GM12878 (cell line): Measurements from ENCODE around the gene FIBCD1. TPM values are rescaled to one million over a fixed set of nuclear protein-coding genes. Genes with fewer than 3 reads are reported as not detected.

ENCODE experiments used
- ATAC-seq: fragments of 200-7000 bp; cut with Tn5 transposase; 3 replicates; pipeline ENCODE4 v1.9.1; 2020; ENCODE audit warnings: mild to moderate bottlenecking, moderate library complexity
- BruUV-seq: library from RNA; stranded (reverse); fragments of 400-500 nt; replicated peaks from 2 replicates; lab custom pipeline; 2021; lab: Mats Ljungman, UMichigan
- CTCF ChIA-PET: fragments of 300-600 bp; sonication (Branson Sonifier 250); formaldehyde crosslinking; extraction: SDS; loops from one replicate; lab custom pipeline; 2021; ENCODE audit warnings: inconsistent platforms; lab: Yijun Ruan, JAX
- POLR2A ChIA-PET: fragments of 350-600 bp; formaldehyde crosslinking; extraction: SDS; loops from one replicate; lab custom pipeline; 2021; ENCODE audit warnings: inconsistent platforms; lab: Charles Lee
- RAD21 ChIA-PET: fragments of 300-600 bp; sonication (Branson Sonifier 250); formaldehyde crosslinking; loops from one replicate; lab custom pipeline; 2023; ENCODE audit warnings: antibody characterized with exemption; ENCODE audit not compliant: unreplicated experiment; lab: Charles Lee
- SMC1A ChIA-PET: fragments of 300-600 bp; sonication (Branson Sonifier 250); formaldehyde crosslinking; loops from one replicate; lab custom pipeline; 2023; ENCODE audit not compliant: unreplicated experiment, uncharacterized antibody; lab: Charles Lee
- DNase-seq: peaks from one replicate; pipeline ENCODE4 v3.0.0-alpha.2; 2011; ENCODE audit warnings: low read depth, low spot score
- FAIRE-seq: peaks from 3 replicates; lab custom pipeline; 2011; peaks lifted over from hg19 to GRCh38; lab: Jason Lieb, UNC
- H2AFZ ChIP-seq: 2 replicates; pipeline ENCODE4 v1.6.0; 2011; ENCODE audit warnings: low read depth, low read length, control low read depth; ENCODE audit not compliant: control insufficient read depth
- H3K27ac ChIP-seq: 2 replicates; pipeline ENCODE4 v1.5.1; 2011; ENCODE audit warnings: control low read depth; ENCODE audit not compliant: control insufficient read depth, insufficient read depth
- H3K27me3 ChIP-seq, 2 experiments: replicated peaks in 1 of 2; 2 replicates each; pipeline versions ENCODE4 v1.6.0 to v1.6.1; 2011; ENCODE audit warnings: low read length in 1 of 2; ENCODE audit not compliant: control insufficient read depth in 2 of 2, insufficient read depth in 2 of 2
- H3K36me3 ChIP-seq, 2 experiments: 2 replicates each; pipeline ENCODE4 v1.5.1; 2011; ENCODE audit warnings: low read length in 1 of 2; ENCODE audit not compliant: control insufficient read depth in 2 of 2, insufficient read depth in 2 of 2
- H3K4me1 ChIP-seq: 2 replicates; pipeline ENCODE4 v1.6.1; 2011; ENCODE audit warnings: mild to moderate bottlenecking, low read length, moderate library complexity, mixed read lengths; ENCODE audit not compliant: control insufficient read depth, insufficient read depth
- H3K4me2 ChIP-seq: 2 replicates; pipeline ENCODE4 v1.6.0; 2011; ENCODE audit warnings: control low read depth; ENCODE audit not compliant: control insufficient read depth, insufficient read depth
- H3K4me3 ChIP-seq: fragments of 200-600 bp; sonication (generic); 2 replicates; pipeline ENCODE4 v1.5.1; 2016
- H3K79me2 ChIP-seq: 2 replicates; pipeline ENCODE4 v1.6.0; 2011; ENCODE audit warnings: low read length; ENCODE audit not compliant: control insufficient read depth, insufficient read depth
- H3K9ac ChIP-seq: 2 replicates; pipeline ENCODE4 v1.8.0; 2011; ENCODE audit warnings: low read length, control low read depth, mixed read lengths; ENCODE audit not compliant: control insufficient read depth, insufficient read depth
- H3K9me3 ChIP-seq: replicated peaks from 3 replicates; pipeline ENCODE4 v1.5.1; 2011; ENCODE audit warnings: mild to moderate bottlenecking, low read length; ENCODE audit not compliant: control insufficient read depth, insufficient read depth
- H4K20me1 ChIP-seq: 2 replicates; pipeline ENCODE4 v1.6.0; 2011; ENCODE audit not compliant: control insufficient read depth, insufficient read depth
- EED ChIP-seq: sonication (generic); IDR thresholded peaks from 2 replicates; pipeline ENCODE4 v1.6.1; 2016; ENCODE audit warnings: antibody characterized with exemption, low read depth
- ESRRA ChIP-seq: IDR thresholded peaks from 2 replicates; pipeline ENCODE4 v1.6.1; 2012; ENCODE audit warnings: mild to moderate bottlenecking, low read length, improper control_type of control experiment
- NFXL1 ChIP-seq: fragments of 450-650 bp; IDR thresholded peaks from 2 replicates; pipeline ENCODE4 v1.6.1; 2017; ENCODE audit warnings: antibody characterized with exemption, mild to moderate bottlenecking, borderline replicate concordance
- SUPT20H ChIP-seq: IDR thresholded peaks from 2 replicates; pipeline ENCODE4 v1.6.1; 2011; ENCODE audit warnings: low read depth, mild to moderate bottlenecking, low read length, moderate library complexity, borderline replicate concordance; ENCODE audit not compliant: control insufficient read depth
- TARDBP ChIP-seq: IDR thresholded peaks from 2 replicates; pipeline ENCODE4 v1.6.1; 2016; ENCODE audit warnings: borderline replicate concordance
- ZNF24 ChIP-seq: fragments of 450-650 bp; IDR thresholded peaks from 2 replicates; pipeline ENCODE4 v1.6.1; 2017; ENCODE audit warnings: antibody characterized with exemption, mild to moderate bottlenecking
- WGBS: methylation state at CpG from one replicate; pipeline ENCODE4 v1.1.6; 2016; ENCODE audit warnings: low lambda C conversion rate; ENCODE audit not compliant: insufficient replicate concordance, insufficient coverage; ENCODE audit errors: missing lambda C conversion rate; 5-methylcytosine and 5-hydroxymethylcytosine counted together
- in situ Hi-C: fragments of 300-500 bp; cut with MboI; formaldehyde crosslinking; loops from 9 replicates; pipeline ENCODE4 v1.14.3; 2018; ENCODE audit warnings: mixed read lengths
- intact Hi-C: fragments of 100-400 bp; cut with micrococcal nuclease; formaldehyde crosslinking; loops from one replicate; pipeline ENCODE4 v1.14.2; 2022; ENCODE audit not compliant: unreplicated experiment
- polyA plus RNA-seq, 11 experiments: library from polyadenylated mRNA; depleted of rRNA in 4 of 11; unstranded in 6 of 11; stranded (reverse) in 5 of 11; fragments of >200 nt; fragmentation: Nextera tagmentation in 4 of 11; fragmentation: Illumina TruSeq in 1 of 11; extraction: Ambion mirVana in 4 of 11; extraction: Trizol in 1 of 11; gene quantifications; 1 replicate in 1 of 11; 2 replicates in 10 of 11; pipeline versions ENCODE4 v1.2.1 to v1.2.3, GENCODE V29; 2011 to 2016; ENCODE audit warnings: inconsistent platforms in 2 of 11, missing spikeins in 2 of 11, low read depth in 1 of 11
- total RNA-seq, 4 experiments: library from RNA; depleted of rRNA in 3 of 4; stranded (reverse); fragments of >200 nt in 3 of 4; fragmentation: Illumina TruSeq in 1 of 4; extraction: Trizol in 1 of 4; gene quantifications; 2 replicates each; pipeline versions ENCODE4 v1.2.1 to v1.2.3, GENCODE V29; 2013 to 2021

The FIBCD1 gene
- total and polyA plus RNA-seq, 10 of the 15 experiments (the other 5 are each of a cell fraction or from before 2014, with no cell fraction given): 0.04 to 0.95 (median 0.25) TPM; not detected in 6

- Histone ChIP-seq H3K4me3 (no peak overlapping the region), H4K20me1 (no peaks in the 10 kb centered on the region), H3K9me3 (no peaks in the 10 kb centered on the region), H3K36me3 (no peaks in the 10 kb centered on the region), H3K4me1 (no peaks in the 10 kb centered on the region), H3K27ac (no peak overlapping the region), H3K79me2 (no peaks in the 10 kb centered on the region), H3K4me2 (no peak overlapping the region), H3K27me3 (no peaks in the 10 kb centered on the region; a peak in 2 of 4 replicates), H3K9ac (no peak overlapping the region), H2AFZ (no peak overlapping the region)
- WGBS: 40% methylated on average over 24 of the region's 24 CpGs
- BruUV-seq: no TSS peak
- in situ Hi-C loops: no loop called here
- FAIRE-seq (no peak), DNase-seq (no peak), ATAC-seq (0 out of 3 replicates have a peak, but pooled peaks have one; percentile 29)
- TF ChIP-seq NFXL1 (no peak), ESRRA (no peak), SUPT20H (no peak), EED (no peak), TARDBP (no peak), ZNF24 (no peak)
- SMC1A ChIA-PET: no interaction called here
- intact Hi-C loops: no loop called here
- CTCF ChIA-PET: interaction anchor here (0.7 kb wide), 1 partner anchor 12 kb away, joined by 3 read pairs; no protein-coding TSS in a partner anchor
- RAD21 ChIA-PET: no interaction called here
- POLR2A ChIA-PET: no interaction called here
Measured at GRCh38 chr9:130905125-130905901, 33.7 kb downstream of the FIBCD1 start.
